Thyroid gland (tissue), 4 donors: ENCODE measurements around the gene EMX1. TPM values are rescaled to one million over a fixed set of nuclear protein-coding genes. Genes with fewer than 3 reads are reported as not detected.
A peak's percentile ranks its signal among the peaks of the same experiment; 100 is the strongest.

ENCODE experiments used
- DNase-seq, 2 donors: peaks; one replicate each; pipeline ENCODE4 v3.0.0-alpha.2; 2019
- H3K27ac ChIP-seq, 3 donors: fragments of 200-600 bp; sonication (generic); 1 replicate in 2 of 3; 2 replicates in 1 of 3; pipeline ENCODE4 v1.5.1; 2016 to 2019; ENCODE audit warnings: mild to moderate bottlenecking in 1 of 3, moderate library complexity in 1 of 3
- H3K27me3 ChIP-seq: fragments of 200-600 bp; sonication (generic); one replicate; pipeline ENCODE4 v1.5.1; 2019
- H3K36me3 ChIP-seq, 2 donors: fragments of 200-600 bp; sonication (generic); one replicate each; pipeline ENCODE4 v1.5.1; 2016 to 2019
- H3K4me1 ChIP-seq, 2 donors: fragments of 200-600 bp; sonication (generic); one replicate each; pipeline ENCODE4 v1.5.1; 2017 to 2019
- H3K4me3 ChIP-seq, 3 donors: fragments of 200-600 bp; sonication (generic); replicated peaks in 1 of 3; 1 replicate in 2 of 3; 2 replicates in 1 of 3; pipeline ENCODE4 v1.5.1; 2016; ENCODE audit warnings: mild to moderate bottlenecking in 1 of 3
- H3K9me3 ChIP-seq: fragments of 200-600 bp; sonication (generic); one replicate; pipeline ENCODE4 v1.5.1; 2017
- POLR2A ChIP-seq, 2 donors: fragments of 450-650 bp; IDR thresholded peaks; one replicate each; pipeline ENCODE4 v1.6.1; 2017; ENCODE audit warnings: antibody characterized with exemption in 2 of 2, mild to moderate bottlenecking in 2 of 2, moderate library complexity in 1 of 2
- WGBS, 2 donors: methylation state at CpG; one replicate each; pipeline ENCODE4 v1.1.5; 2017; 5-methylcytosine and 5-hydroxymethylcytosine counted together
- intact Hi-C: fragments of 100-400 bp; cut with DNase I; formaldehyde crosslinking; loops from one replicate; pipeline ENCODE4 v1.15.1; 2023
- total RNA-seq, 4 donors: library from RNA; depleted of rRNA; stranded (reverse); fragments of >200 nt; gene quantifications; one replicate each; pipeline ENCODE4 v1.2.3, GENCODE V29; 2016
- TF ChIP-seq, protein P1 (sequence below), 6 experiments: fragments of 200-600 bp in 3 of 6; fragments of 450-650 bp in 3 of 6; sonication (generic) in 3 of 6; IDR thresholded peaks; one replicate each; pipeline ENCODE4 v1.5.1; 2016 to 2019; ENCODE audit warnings: antibody characterized with exemption in 6 of 6, mild to moderate bottlenecking in 2 of 6, inconsistent platforms in 1 of 6, moderate library complexity in 1 of 6

Gene EMX1
- total RNA-seq, 4 donors from 2014 or later, result 0.22 TPM; not detected in 3

- Histone ChIP-seq H3K27me3 (peaks cover 59% of the 10 kb centered on the region), H3K36me3 (no peaks in the 10 kb centered on the region), H3K27ac (no peak overlapping the region), H3K4me3 (peak overlapping the region in 1 of 3 donors; percentile 13), H3K9me3 (no peaks in the 10 kb centered on the region), H3K4me1 (peaks cover 44 to 58% of the 10 kb centered on the region in 2 donors)
- intact Hi-C loops, result no loop called here
- no peak for TF ChIP-seq POLR2A (IDR thresholded peaks at IDR 0.05)
- TF ChIP-seq, protein P1, sequence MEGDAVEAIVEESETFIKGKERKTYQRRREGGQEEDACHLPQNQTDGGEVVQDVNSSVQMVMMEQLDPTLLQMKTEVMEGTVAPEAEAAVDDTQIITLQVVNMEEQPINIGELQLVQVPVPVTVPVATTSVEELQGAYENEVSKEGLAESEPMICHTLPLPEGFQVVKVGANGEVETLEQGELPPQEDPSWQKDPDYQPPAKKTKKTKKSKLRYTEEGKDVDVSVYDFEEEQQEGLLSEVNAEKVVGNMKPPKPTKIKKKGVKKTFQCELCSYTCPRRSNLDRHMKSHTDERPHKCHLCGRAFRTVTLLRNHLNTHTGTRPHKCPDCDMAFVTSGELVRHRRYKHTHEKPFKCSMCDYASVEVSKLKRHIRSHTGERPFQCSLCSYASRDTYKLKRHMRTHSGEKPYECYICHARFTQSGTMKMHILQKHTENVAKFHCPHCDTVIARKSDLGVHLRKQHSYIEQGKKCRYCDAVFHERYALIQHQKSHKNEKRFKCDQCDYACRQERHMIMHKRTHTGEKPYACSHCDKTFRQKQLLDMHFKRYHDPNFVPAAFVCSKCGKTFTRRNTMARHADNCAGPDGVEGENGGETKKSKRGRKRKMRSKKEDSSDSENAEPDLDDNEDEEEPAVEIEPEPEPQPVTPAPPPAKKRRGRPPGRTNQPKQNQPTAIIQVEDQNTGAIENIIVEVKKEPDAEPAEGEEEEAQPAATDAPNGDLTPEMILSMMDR (IDR thresholded peaks at IDR 0.05), result no peak
- DNase-seq, result no peak
- WGBS, 2 donors, result 4 to 9% methylated on average over 35 to 69 of the region's 77 CpGs
Observed at GRCh38 chr2:72920318-72921087, 3.2 kb downstream of the EMX1 start.

DNA sequence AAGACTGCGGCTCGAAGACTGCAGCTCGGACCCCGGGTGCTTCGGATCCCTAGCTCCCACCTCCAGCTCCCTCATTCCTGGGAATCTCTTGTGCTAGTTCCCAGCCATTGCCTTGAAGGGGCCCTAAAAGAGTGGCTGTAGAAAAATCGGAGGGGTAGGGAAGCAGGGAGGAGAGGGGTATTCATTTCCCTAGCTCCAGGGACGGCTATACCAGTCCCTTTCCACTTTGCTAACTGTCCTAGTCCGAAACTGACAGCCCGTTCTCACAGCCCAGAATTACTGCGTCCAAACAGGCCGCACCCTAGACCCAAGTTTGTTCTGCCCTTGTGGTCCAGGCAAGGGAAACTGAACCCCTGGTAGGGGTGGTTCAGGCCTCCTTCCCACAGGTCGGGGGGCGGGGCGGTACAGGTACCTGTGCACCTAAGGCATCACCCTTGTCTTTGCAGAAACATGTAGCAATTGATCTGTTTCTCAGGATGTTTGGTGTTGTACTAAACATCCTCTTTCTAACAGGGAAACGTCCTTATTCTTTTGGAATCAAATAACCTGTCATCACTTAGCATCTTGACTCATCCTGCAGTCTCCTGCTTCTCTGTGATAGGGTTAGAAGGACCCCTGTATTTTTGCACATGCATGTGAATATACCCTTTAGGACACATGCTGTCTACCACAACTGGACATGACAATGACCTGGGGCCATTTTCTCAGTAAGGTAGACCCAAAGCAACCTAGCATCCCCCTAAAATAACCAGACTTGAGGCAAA is 4.0 kb downstream of the EMX1 start:
- Histone ChIP-seq H3K4me3 (no peak overlapping the region), H3K27me3 (peaks cover 60% of the 10 kb centered on the region), H3K27ac (no peak overlapping the region), H3K4me1 (peaks cover 37 to 50% of the 10 kb centered on the region in 2 donors), H3K9me3 (no peaks in the 10 kb centered on the region), H3K36me3 (no peaks in the 10 kb centered on the region)
- TF ChIP-seq, protein P1 (IDR thresholded peaks at IDR 0.05), result no peak
- TF ChIP-seq POLR2A (IDR thresholded peaks at IDR 0.05), result no peak
- WGBS, 2 donors, result 31 to 38% methylated on average over 15 of the region's 15 CpGs
- DNase-seq, result no peak
- intact Hi-C loops, result no loop called here

DNA sequence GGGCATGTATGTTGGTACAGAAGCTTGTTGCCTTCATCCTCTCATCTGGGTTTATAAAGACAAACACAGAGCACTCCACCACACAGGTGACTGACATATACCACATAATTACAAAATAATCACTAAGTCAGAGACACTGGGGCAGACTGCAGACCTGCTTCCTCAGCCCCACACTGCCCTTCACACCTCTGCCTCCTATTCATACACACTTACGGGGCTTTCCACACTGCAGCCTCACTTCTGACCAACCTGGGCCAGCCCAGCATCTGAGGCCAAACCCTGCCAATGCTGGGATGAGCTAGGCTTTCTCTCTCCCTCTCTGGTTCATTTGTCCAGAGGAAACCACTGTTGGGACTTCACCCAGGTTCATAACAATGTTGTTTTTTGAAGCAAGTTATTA is 4.5 kb downstream of the EMX1 start:
- Histone ChIP-seq H3K36me3 (no peaks in the 10 kb centered on the region), H3K4me3 (no peak overlapping the region), H3K4me1 (peaks cover 32 to 44% of the 10 kb centered on the region in 2 donors), H3K27ac (no peak overlapping the region), H3K27me3 (peaks cover 61% of the 10 kb centered on the region), H3K9me3 (no peaks in the 10 kb centered on the region)
- TF ChIP-seq, protein P1 (IDR thresholded peaks at IDR 0.05), result no peak
- TF ChIP-seq POLR2A (IDR thresholded peaks at IDR 0.05), result no peak
- intact Hi-C loops, result no loop called here
- no peak for DNase-seq
- WGBS, 2 donors, result 96 to 100% methylated on average over 1 of the region's 1 CpG

- Histone ChIP-seq H3K27me3 (peaks cover 53% of the 10 kb centered on the region), H3K4me1 (peaks cover 18 to 24% of the 10 kb centered on the region in 2 donors), H3K27ac (no peak overlapping the region), H3K36me3 (no peaks in the 10 kb centered on the region), H3K4me3 (no peak overlapping the region), H3K9me3 (no peaks in the 10 kb centered on the region)
- TF ChIP-seq, protein P1 (IDR thresholded peaks at IDR 0.05), result no peak
- TF ChIP-seq POLR2A (IDR thresholded peaks at IDR 0.05), result no peak
- 4 to 8% methylated on average over 19 to 30 of the region's 36 CpGs for WGBS, 2 donors
- no peak for DNase-seq
- intact Hi-C loops, result no loop called here
Observed at GRCh38 chr2:72923833-72924352, 6.6 kb downstream of the EMX1 start.
